D721Med (cell line): ENCODE data around the gene CNTNAP3.
"Not testable (repeated sequence)": the region's sequence is repeated elsewhere in the genome, so short reads cannot be mapped to it uniquely, and the experiment has no call there.

ENCODE experiments used
- DNase-seq: peaks from one replicate; pipeline ENCODE4 v3.0.0; 2011; ENCODE audit warnings: low spot score; ENCODE audit not compliant: insufficient read length
- FAIRE-seq: peaks from 2 replicates; lab custom pipeline; 2011; peaks lifted over from hg19 to GRCh38; lab: Jason Lieb, UNC
- TF ChIP-seq, protein P1 (sequence below): IDR thresholded peaks from 2 replicates; pipeline ENCODE4 v1.5.1; 2012; ENCODE audit warnings: mild to moderate bottlenecking, control low read depth; ENCODE audit not compliant: insufficient read depth; ENCODE audit errors: missing control alignments

The CNTNAP3 gene

DNA sequence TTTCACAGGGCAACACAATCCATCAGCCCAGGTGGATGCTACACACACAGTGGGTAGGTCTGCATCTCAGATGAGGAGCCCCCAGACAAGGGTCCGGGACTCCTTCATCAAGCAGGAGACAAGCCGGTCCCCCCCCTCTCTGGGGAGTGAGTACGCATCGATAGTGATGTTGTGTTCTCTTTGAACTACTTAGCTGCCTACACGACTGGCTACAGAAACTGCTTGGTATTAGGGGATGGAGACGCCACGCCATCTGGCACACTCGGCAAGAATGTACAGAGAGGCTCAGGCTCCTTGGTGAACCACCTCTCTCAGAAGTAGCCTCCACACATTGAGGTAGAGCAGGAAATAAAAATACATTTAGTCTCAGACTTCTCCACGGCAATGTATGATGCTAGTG, 179.8 kb downstream of the CNTNAP3 start:
- DNase-seq, result no peak
- TF ChIP-seq, protein P1, sequence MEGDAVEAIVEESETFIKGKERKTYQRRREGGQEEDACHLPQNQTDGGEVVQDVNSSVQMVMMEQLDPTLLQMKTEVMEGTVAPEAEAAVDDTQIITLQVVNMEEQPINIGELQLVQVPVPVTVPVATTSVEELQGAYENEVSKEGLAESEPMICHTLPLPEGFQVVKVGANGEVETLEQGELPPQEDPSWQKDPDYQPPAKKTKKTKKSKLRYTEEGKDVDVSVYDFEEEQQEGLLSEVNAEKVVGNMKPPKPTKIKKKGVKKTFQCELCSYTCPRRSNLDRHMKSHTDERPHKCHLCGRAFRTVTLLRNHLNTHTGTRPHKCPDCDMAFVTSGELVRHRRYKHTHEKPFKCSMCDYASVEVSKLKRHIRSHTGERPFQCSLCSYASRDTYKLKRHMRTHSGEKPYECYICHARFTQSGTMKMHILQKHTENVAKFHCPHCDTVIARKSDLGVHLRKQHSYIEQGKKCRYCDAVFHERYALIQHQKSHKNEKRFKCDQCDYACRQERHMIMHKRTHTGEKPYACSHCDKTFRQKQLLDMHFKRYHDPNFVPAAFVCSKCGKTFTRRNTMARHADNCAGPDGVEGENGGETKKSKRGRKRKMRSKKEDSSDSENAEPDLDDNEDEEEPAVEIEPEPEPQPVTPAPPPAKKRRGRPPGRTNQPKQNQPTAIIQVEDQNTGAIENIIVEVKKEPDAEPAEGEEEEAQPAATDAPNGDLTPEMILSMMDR, result no peak

DNA sequence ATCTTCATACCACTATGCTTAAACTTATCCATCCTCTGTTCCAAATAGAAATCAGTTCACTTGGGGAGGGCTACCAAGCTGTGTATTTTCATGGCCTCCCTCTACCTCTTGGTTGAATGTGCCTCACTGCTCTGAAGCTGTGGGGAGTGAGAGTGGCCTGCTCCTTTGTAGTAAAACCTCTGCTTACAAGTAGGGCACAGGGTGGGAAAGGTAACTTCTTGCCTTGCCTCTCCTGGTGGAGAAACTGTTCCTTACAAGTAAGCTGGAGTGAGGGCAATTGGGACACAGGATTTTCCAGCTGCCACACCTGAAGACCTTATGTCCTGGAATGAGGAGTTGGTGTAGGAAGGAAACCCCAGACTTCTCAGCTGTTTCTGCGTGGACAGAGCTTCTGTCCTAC, 190.8 kb downstream of the CNTNAP3 start:
- DNase-seq, FAIRE-seq: not testable (repeated sequence)

More for the DNA sequence above, 179.8 kb downstream of the CNTNAP3 start:
- FAIRE-seq, result no peak

DNA sequence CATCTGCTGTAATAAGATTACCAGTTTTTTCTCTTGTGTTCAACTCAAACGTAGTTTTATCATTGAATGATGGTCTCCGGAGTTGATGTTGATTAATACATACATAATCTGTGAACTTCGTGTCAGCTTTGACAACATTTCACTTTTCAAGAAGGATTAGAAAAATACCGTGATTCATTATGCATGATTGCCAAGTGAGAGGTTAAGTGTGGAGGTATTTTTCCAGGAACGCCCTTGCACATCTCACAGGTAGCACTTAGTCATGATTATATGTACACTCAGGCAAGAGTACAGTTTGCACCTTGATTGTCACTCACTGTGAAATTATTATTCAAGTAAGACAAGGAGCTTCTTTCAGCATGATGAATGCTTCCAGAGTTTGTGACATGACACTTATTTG, 202.7 kb downstream of the CNTNAP3 start:
- not testable (repeated sequence) for FAIRE-seq, DNase-seq

DNA sequence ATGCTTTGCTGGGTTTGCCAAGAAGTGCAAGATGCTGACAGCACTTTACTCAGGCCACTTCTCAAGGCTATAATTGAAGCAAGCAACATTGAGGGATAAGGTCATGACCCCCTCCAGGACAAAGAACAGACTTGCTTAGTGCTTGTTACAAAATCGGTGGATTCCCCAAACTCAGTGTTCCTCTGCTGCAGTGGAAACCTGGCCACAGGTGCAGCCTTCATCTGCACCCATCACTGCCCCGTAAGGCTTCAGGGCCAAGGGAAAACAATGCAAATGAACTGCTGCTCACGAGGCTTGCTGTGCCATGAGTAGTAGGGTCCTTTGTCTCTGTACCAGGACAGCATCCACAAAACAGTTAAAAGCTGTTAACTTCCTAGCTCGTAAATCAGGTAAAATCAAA, 205.4 kb downstream of the CNTNAP3 start:
- FAIRE-seq, DNase-seq: not testable (repeated sequence)

DNA sequence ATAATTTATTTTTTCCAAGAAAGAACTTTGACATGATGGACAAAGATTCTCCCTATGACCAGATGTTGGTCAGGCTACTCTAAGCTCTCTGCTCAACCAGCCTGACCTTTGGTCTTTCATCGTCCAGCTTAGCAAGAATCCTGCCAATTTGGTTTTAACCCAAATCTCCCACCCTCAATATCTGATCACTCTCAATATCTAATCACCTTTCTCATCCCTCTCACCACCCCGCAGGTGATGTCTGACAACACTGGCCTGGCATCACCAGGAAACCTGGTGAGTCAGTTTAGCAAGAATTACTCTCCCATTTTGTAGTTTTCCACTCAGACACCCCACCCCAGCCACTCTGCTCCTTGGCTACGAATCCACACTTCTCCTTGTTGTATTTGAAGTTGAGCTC, 207.9 kb downstream of the CNTNAP3 start:
- DNase-seq, FAIRE-seq: not testable (repeated sequence)

DNA sequence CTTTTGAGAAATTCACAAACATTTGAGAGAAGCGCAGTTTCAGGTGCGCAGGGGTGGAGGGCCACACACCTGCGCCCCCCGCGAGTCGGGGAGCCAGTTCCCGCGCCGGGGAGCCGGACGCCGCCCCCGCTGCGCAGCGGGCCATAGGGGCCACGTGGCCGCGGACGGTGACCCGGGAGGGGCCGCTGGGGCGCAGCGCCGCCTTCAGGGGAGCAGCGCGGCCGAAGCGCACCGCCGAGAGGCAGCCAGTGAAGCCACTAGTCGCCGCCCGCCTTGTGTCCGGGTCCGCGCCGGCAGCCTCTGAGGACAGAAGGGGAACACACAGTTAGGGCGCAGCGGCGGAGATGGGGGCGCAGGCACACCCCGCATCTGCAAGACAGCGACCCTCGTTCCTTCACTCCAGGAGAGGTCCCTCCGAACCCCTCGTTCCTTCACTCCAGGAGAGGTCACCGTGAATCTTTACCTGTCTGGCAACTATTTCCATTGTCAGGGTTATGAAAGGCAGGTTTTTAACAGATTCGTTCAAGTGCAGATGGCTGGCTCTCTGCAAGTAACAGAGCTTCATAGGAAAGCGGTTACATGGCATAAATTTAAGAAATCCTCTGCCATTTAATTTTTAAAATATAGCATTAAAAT, 209.2 kb downstream of the CNTNAP3 start:
- FAIRE-seq, DNase-seq: not testable (repeated sequence)

DNA sequence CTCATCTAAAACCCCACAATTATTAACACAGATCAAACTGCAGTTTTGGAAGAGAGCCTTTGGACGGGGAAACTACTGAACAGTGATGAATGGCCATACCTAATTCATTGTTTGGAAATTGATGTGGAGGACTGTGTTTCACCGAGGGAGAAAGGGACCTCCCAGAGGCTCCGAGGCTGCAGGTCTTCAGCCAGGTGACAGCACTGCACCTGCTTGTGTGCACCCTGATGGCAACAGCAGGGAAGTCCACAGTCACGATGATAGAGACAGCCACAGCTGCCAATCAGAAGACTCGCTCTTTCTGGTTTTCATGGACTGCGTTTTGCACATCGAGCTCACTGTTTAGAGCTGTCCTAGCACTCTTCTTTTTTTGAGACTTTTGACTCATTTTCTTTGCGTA, 214.4 kb downstream of the CNTNAP3 start:
- not testable (repeated sequence) for DNase-seq, FAIRE-seq

DNA sequence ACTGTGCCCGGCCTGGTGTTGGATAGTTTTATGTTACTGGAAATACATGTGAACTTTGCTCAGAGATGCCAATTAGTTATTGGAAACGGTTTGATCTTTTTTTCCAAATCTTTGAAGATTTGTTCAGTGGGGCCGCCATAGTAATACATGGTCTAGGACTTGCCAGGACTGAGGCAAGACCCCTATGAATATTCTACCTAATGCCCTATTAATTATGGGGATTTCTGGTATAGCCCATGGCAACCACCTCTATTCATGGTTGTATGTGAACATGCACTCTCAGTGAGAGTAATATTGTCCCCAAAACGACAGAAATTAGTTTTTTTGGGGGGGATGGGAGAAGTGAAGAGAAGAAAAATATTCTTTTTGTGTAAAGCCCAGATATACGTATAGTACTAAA, 220.3 kb downstream of the CNTNAP3 start:
- not testable (repeated sequence) for FAIRE-seq, DNase-seq

DNA sequence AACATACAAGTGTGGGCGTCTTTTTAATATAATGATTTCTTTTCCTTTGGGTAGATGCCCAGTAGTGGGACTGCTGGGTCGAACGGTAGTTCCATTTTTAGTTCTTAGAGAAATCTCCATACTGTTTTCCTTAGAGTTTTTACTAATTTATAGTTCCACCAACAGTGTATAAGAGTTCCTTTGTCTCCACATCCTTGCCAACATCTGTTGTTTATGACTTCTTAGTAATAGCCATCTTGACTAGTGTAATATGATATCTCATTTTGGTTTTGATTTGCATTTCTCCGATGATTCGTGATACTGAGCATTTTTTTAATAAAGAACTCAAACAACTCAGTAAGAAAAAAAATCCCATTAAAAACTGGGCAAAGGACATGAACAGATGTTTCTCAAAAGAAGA, 225.0 kb downstream of the CNTNAP3 start:
- not testable (repeated sequence) for FAIRE-seq, DNase-seq

DNA sequence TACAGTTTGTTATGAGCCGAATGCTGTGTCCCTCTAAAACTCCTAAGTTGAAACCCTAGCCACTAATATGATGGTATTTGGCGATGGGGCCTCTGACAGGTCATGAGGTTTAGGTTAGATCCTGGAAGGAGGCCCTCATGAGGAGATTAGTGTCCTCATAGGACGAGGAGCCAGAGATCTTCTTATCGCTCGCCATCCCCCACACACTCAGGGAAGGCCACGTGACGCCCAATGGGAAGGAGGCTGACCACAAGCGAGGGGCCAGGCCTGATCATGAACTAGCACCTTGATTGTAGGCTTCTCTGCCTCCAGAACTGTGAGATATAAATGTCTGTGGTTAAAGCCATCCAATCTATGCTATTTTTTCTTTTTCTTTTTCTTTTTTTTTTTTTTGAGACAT, 233.5 kb downstream of the CNTNAP3 start:
- FAIRE-seq, DNase-seq: not testable (repeated sequence)

DNA sequence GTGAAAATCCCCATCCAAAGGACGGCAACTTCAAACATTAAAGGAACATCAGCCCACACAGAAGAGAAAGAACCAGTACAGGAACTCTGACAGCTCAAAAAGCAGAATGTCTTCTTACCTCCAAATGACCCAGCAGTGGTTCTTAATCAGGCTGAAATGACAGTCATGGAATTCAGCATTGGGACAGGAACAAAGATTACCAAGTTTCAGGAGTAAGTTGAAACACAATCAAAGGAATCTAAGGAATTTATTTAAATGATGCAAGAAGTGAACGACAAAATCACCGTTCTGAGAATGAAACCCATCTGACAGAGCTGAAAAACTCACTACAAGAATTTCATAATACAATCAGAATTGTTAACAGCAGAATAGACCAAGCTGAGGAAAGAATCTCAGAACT, 241.1 kb downstream of the CNTNAP3 start:
- not testable (repeated sequence) for FAIRE-seq, DNase-seq

DNA sequence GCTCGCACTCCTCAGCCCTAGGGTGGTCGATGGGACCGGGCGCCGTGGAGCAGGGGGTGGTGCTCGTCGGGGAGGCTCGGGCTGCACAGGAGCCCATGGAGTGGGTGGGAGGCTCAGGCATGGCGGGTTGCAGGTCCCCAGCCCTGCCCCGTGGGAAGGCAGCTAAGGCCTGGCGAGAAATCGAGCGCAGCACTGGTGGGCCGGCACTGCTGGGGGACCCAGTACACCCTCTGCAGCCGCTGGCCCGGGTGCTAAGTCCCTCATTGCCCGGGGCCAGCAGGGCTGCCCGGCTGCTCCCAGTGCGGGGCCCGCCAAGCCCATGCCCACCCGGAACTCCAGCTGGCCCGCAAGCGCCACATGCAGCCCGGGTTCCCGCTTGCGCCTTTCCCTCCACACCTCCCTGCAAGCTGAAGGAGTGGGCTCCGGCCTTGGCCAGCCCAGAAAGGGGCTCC, 245.6 kb downstream of the CNTNAP3 start:
- DNase-seq, FAIRE-seq: not testable (repeated sequence)

DNA sequence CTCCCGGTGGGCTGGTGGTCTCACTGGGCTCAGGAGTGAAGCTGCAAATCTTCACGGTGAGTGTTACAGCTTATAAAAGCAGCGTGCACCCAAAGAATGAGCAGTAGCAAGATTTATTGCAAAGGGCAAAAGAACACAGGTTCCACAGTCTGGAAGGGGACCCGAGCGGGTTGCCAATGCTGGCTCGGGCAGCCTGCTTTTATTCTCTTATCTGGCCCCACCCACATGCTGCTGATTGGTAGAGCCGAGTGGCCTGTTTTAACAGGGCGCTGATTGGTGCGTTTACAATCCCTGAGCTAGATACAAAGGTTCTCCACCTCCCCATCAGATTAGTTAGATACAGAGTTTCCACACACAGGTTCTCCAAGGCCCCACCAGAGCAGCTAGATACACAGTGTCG, 246.2 kb downstream of the CNTNAP3 start:
- not testable (repeated sequence) for DNase-seq, FAIRE-seq

DNA sequence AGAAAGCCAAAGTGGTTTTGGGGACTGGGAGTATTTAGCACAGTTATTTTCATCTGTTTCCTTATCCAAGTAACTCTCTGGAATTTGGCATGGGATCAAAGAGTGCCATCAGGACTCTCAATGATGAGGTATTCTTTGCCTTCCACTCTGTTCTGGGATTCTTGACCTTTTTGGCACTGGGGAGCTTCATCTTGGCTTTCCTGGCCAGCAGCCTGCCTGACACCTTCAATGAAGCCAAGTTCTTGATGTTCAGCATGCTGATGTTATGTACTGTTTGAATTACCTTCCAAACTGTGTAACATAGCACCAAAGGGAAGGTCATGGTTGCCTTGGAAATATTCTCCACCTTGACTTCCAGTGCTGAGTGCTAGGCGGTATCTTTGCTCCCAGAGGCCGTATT, 248.8 kb downstream of the CNTNAP3 start:
- not testable (repeated sequence) for FAIRE-seq

DNA sequence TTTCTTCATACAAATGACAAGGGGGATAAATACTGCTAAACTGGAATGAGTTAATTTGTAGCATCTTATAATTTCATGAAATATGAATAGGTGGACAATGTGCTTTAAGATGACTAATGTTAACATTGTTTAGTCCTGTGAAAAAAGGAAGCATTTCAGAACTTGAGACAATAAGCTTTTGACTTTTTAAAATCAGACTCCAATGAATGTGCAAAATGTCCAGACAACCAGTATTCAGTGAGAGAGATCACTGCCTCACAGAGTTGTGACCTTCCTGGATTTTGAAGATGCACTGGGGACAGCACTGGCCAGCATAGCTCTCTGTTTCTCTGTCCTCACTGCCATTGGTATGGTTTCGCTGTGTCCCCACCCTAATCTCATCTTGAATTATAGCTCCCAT, 249.7 kb downstream of the CNTNAP3 start:
- FAIRE-seq, DNase-seq: not testable (repeated sequence)

More for the DNA sequence above, 248.8 kb downstream of the CNTNAP3 start:
- not testable (repeated sequence) for DNase-seq

DNA sequence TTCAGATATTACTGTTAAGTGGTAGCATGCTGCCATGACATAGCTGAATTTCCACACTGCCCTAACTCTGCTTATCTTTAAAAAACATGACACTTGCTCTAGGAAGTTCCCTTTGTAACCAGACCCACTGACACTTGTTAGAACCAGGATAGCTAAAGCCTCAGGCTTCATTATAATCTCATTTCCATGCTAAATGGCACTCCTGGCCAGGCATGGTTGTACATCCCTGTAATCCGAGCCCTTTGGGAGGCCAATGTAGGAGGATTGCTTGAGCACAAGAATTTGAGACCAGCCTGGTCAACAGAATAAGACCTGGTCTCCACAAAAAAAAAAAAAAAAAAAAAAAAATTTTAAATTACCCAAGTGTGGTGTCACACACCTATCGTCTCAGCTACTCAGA, 254.1 kb downstream of the CNTNAP3 start:
- FAIRE-seq, DNase-seq: not testable (repeated sequence)

DNA sequence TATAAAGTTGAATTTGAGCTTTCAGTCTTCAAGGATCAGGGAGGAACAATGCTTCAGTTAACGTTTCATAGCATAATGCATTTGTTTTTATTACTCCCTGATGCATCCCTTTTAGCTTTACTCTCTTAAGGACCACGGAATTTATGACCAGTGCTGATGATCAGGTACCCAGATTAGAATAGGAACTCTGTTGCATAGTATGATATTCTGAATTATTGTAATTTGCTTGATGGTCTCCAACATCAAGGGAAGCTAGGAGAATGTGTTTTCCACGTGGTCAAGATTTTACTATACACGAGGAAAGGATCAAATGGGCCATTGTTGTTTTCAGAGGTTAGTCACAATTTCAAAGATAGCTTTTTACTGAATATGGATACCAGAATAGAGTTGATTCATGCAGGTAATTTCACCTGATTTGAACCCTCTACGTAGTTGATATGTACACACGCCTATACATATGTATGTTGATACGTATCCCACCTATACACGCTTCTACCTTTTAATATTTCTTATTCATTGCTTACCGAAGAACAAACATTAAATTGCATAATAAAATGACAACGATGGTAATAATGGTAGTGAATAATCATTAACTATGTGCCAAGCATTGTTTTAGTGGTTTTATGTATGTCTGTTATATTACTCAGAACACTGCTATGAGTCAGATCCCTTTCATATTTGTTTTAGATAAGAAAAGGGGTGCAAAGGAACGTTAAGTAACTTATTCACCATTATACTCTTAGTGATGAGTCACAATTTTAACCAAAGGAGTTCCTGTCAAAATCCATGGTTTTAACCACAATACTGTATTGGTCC, 257.6 kb downstream of the CNTNAP3 start:
- DNase-seq, FAIRE-seq: not testable (repeated sequence)

DNA sequence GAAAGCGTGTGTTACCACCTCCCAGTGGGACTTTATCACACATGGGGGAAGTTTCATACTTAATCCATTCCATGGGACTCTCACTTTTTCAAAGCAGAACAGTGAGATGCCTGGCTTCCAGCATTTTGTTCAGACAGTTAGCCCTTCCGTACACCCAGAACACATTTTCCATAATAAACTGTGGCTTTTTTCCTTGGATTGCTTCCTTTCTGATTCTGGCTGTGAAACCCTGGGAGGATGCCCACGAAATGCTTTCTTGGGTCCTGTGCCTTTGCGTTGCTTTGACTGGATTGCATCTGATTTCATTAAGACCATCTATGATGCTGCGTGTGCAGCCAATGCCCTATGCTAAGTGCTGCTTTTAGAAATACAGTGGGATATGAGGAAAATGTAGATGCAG, 259.1 kb downstream of the CNTNAP3 start:
- not testable (repeated sequence) for FAIRE-seq, DNase-seq

DNA sequence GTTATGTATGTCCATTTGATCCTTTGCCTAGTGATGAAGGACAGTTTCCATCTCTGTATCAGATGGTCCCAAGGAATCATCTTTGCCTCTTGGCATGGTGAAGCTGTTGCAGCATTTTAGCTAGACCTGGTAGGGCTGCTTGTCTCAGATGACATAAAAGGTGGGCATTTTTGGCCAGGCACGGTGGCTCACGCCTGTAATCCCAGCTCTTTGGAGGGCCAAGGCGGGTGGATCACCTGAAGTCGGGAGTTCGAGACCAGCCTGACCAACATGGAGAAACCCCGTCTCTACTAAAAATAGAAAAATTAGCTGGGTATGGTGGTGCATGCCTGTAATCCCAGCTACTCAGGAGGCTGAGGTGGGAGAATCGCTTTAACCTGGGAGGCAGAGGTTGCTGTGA, 259.8 kb downstream of the CNTNAP3 start:
- not testable (repeated sequence) for DNase-seq, FAIRE-seq
